Natural killer cell treated with Interleukin-12 subunit alpha and Interleukin-12 subunit beta and Interleukin-15 and Interleukin-18, amount 100 ng/mL, for 72 hours (primary cell): ENCODE data around the gene MICAL3. TPM values are rescaled to one million over a fixed set of nuclear protein-coding genes. Genes with fewer than 3 reads are reported as not detected.

Experiments used
- ATAC-seq, 2 donors: fragments of 150-1000 bp; cut with Tn5 transposase in 1 of 2; sonication (Bioruptor Pico), chemical (Tn5 transposase) in 1 of 2; 2 replicates each; pipeline ENCODE4 v1.10.0; 2021
- DNase-seq: peaks from one replicate; pipeline ENCODE4 v3.0.0; 2022; ENCODE audit warnings: low spot score
- H3K27ac Mint-ChIP-seq, 2 donors: 1 replicate in 1 of 2; 2 replicates in 1 of 2; pipeline ENCODE4 v1.8.0; 2022; ENCODE audit warnings: mixed read lengths in 2 of 2, mild to moderate bottlenecking in 1 of 2, moderate library complexity in 1 of 2
- H3K27me3 Mint-ChIP-seq, 2 donors: 1 replicate in 1 of 2; 2 replicates in 1 of 2; pipeline ENCODE4 v1.8.0; 2022; ENCODE audit warnings: mixed read lengths in 2 of 2
- H3K36me3 Mint-ChIP-seq: one replicate; pipeline ENCODE4 v1.8.0; 2022; ENCODE audit warnings: mixed read lengths
- H3K4me1 Mint-ChIP-seq, 2 donors: 1 replicate in 1 of 2; 2 replicates in 1 of 2; pipeline ENCODE4 v1.8.0; 2022; ENCODE audit warnings: low read depth in 2 of 2, mixed read lengths in 2 of 2, mild to moderate bottlenecking in 1 of 2
- H3K4me3 Mint-ChIP-seq: one replicate; pipeline ENCODE4 v1.8.0; 2022; ENCODE audit warnings: mixed read lengths
- H3K9me3 Mint-ChIP-seq: 2 replicates; pipeline ENCODE4 v1.8.0; 2022; ENCODE audit warnings: mixed read lengths
- total RNA-seq, 2 donors: library from RNA; stranded (reverse); gene quantifications; one replicate each; pipeline ENCODE4 v1.2.3, GENCODE V29; 2022

The MICAL3 gene
- total RNA-seq, 2 donors from 2014 or later, result 52.7 to 62.1 TPM

DNA sequence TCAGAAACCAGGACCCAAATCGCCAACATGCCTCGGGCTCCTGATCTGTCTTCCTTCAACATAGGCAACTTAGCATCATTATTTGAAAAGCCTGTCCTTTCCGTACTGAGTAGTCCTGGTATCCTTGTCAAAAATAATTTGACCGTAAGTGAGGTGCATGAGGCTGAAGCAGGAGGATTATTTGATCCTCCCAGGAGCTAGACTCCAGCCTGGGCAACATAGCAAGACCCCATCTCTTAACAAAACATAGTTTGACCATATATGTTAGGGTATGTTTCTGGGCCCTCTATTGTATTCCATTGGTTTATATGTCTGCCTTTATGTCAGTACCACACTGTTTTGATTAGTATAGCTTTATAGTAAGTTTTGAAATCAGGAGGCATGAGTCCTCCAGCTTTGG is 112.5 kb downstream of the MICAL3 start:
- DNase-seq, result no peak
- H3K36me3 Mint-ChIP-seq, result no peaks in the 10 kb centered on the region
- no peak overlapping the region for H3K4me3 Mint-ChIP-seq
- no peaks in the 10 kb centered on the region for H3K27me3 Mint-ChIP-seq
- no peak for ATAC-seq
- H3K27ac Mint-ChIP-seq, result no peak overlapping the region
- no peaks in the 10 kb centered on the region for H3K9me3 Mint-ChIP-seq
- peaks cover 2 to 8% of the 10 kb centered on the region in 2 donors for H3K4me1 Mint-ChIP-seq

DNA sequence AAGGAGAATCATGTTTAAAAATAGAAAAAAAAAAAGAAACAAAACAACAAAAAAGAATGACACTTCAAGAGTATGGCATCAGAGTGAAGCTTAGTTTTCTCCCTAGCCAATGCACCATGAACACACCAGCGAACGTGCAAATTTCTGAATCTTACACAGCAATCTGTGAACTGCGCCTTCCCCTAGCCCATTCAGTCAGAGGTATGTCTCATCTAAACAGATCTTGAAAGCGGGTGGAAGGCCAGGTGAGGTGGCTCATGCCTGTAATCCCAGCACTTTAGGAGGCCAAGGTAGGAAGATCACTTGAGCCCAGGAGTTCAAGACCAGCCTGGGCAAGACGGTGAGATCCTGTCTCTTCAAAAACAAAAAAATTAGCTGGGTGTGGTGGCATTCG is 113.1 kb downstream of the MICAL3 start:
- no peaks in the 10 kb centered on the region for H3K36me3 Mint-ChIP-seq
- ATAC-seq, result no peak
- peaks cover 3 to 8% of the 10 kb centered on the region in 2 donors for H3K4me1 Mint-ChIP-seq
- H3K27me3 Mint-ChIP-seq, result no peaks in the 10 kb centered on the region
- no peak overlapping the region for H3K27ac Mint-ChIP-seq
- H3K4me3 Mint-ChIP-seq, result no peak overlapping the region
- no peak for DNase-seq
- H3K9me3 Mint-ChIP-seq, result no peaks in the 10 kb centered on the region

DNA sequence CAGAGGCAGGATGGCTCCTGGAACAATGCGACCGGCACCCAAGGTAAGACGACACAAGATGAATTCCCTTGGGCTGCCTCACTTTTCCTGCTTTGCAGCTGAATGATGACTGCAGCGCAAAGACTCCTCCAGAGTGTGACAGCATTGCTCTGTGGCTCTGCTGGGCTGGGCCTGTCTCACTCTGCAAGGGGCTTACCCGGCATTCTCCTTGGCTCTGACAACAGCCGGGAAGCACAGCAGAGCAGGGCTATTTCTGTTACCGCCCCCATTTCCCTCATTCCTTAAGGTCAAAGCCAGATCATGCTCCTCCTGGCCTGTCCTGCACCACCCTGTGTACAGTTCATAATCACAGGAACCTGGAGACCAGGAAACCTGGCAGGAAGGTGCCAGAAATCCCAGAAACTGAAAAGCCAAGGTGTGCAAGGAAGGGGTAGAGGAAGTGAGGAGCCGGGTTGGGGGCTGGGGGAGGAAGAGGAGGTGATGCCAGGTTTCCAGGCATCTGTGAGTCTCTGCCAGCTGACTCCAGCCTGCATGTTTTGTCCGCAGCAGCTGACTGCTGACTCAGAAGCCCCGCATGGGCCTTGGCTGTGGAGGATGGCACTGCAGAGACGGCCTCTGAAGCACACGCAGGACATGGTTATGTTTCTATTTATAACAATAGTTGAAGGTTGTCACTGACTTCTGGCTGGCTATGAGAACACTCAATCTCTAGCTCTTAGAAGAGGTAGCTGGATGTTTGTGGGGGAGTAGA is 113.6 kb downstream of the MICAL3 start:
- Mint-ChIP-seq H3K27ac (no peak overlapping the region), H3K9me3 (no peaks in the 10 kb centered on the region), H3K27me3 (no peaks in the 10 kb centered on the region), H3K36me3 (no peaks in the 10 kb centered on the region), H3K4me3 (no peak overlapping the region), H3K4me1 (peaks cover 3 to 8% of the 10 kb centered on the region in 2 donors)
- ATAC-seq (no peak), DNase-seq (no peak)

DNA sequence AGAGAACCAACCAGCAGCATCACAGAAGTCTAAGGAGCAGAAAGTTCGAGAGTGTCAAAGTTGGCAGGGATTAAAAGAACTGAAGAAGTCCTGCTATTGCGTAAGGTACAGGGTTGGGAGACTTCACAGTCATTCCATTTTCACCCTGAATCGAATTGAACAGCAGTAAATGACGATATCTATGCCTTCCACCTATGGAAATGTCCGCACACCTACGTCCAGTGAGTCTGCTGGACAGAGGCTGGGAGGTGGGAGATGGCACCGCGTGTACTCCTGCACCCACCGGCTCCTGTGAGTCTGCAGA is 116.7 kb downstream of the MICAL3 start:
- DNase-seq (no peak), ATAC-seq (no peak)
- Mint-ChIP-seq H3K4me1 (peaks cover 3% of the 10 kb centered on the region in 2 donors), H3K27me3 (no peaks in the 10 kb centered on the region), H3K27ac (no peak overlapping the region), H3K36me3 (no peaks in the 10 kb centered on the region), H3K4me3 (no peak overlapping the region), H3K9me3 (no peaks in the 10 kb centered on the region)

DNA sequence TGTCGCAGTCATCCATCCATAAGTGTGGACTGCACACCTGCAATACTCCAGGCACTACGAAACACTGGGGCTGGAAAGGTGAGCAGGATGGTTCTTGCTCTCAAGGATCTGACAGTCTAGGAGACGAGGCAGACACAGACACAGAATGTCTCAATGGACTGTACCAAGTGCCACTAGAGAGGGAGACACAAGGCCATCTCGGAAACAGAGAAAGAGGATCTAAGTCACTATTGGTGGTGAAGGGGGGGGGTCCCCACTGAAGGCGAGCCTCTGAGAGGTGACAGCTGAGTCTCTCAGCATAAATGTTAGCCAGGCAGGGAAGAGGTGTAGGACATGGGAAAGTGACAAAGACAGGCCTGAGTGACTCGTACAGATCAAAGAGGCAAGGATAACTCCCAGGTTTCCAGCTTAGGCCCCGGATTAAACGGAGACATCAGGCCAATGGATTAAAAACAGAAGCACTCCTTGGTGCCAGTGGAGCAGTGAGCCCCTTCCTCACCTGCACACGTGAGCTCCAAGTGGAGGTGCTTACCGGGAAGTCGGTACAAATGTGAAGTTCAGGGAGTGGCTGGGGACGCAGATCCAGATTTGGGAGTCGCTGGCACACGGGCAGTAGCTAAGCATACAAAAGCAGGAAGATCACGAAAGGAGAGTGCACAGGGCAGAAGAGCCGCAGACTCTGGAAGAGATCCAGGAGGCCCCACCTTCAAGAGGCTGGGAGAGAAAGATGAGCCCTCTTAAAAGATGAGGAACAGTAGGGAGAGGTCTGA is 117.2 kb downstream of the MICAL3 start:
- no peaks in the 10 kb centered on the region for H3K27me3 Mint-ChIP-seq
- H3K27ac Mint-ChIP-seq, result no peak overlapping the region
- H3K4me1 Mint-ChIP-seq, result peaks cover 3% of the 10 kb centered on the region in 2 donors
- H3K9me3 Mint-ChIP-seq, result no peaks in the 10 kb centered on the region
- no peak for ATAC-seq
- H3K36me3 Mint-ChIP-seq, result no peaks in the 10 kb centered on the region
- no peak for DNase-seq
- no peak overlapping the region for H3K4me3 Mint-ChIP-seq

DNA sequence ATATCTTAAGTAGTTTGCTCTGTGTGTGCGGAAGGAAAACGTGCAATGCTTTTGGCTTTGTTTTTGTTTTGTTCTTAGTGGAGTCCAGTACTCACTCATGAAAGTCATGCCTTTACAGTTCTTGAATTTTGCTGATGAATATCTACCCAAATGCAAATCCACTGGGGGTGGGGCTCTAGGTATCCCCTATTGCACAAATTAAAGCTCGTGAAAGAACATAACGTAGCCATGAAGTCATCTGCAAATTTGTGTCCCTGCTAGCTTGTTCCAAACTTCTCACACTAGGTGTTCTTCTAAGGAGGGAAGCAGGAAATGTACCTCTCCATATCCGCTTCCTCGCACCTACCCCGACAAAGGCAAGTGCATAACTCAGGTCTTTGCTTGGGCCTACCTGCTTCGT is 118.9 kb downstream of the MICAL3 start:
- Mint-ChIP-seq H3K27me3 (no peaks in the 10 kb centered on the region), H3K4me3 (no peak overlapping the region), H3K4me1 (peaks cover 3% of the 10 kb centered on the region in 2 donors), H3K9me3 (no peaks in the 10 kb centered on the region), H3K27ac (no peak overlapping the region), H3K36me3 (no peaks in the 10 kb centered on the region)
- DNase-seq (no peak), ATAC-seq (no peak)

DNA sequence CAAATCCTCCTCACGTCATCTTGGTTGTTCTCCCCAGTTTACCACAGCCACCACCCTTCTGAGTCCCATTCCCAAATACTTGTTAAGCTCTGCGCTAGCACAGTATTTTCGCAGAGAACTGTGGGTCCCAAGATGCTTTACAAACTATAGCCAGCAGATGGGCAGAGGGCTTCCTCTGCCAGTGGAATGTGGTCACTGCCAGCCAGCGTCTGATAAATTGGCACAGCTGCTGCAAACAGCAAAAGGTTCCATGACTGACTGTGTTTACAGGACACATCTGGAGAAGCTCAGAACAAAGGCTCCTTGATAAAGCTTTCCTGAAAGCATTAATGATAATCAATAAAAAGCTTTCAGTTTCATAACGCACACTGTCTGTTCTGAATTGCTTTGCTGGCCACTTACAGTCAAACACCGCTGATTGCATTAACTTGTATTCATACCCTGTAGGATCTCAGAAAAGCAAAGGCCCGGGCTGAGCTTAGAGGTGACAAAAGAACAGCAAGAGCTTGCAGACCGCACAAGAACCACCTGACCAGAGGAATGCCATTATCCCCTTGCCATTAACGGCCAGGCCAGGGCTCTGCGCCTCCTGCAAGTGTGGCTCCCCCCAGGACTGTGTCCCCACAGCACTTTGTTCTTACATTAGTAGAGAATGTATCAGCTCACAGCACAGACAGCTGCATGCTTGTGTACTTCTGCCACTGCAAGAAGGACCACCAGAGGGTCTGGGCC is 120.6 kb downstream of the MICAL3 start:
- H3K4me1 Mint-ChIP-seq, result peaks cover 3% of the 10 kb centered on the region in 2 donors
- H3K36me3 Mint-ChIP-seq, result no peaks in the 10 kb centered on the region
- ATAC-seq (no peak), DNase-seq (no peak)
- H3K27me3 Mint-ChIP-seq, result no peaks in the 10 kb centered on the region
- H3K27ac Mint-ChIP-seq, result no peak overlapping the region
- H3K4me3 Mint-ChIP-seq, result no peak overlapping the region
- no peaks in the 10 kb centered on the region for H3K9me3 Mint-ChIP-seq

DNA sequence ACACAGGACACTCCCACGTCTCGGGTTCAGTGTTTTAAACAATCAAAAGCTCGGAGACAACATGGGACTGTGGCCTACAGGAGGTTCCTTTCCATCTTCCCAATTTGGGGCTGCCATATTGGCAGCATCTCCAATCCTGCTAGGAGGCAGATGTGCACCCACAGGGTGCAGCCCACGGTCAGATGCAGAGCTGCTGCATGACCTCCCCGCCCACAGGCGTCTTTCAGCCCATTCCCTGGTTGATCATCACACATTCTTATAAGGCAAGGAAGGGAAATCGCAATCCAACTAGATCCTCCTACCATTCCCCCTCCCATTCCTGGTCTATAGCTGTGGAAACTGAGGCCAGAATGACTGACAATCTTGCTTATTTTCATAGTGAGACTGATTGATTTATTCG is 121.4 kb downstream of the MICAL3 start:
- Mint-ChIP-seq H3K4me1 (peaks cover 3% of the 10 kb centered on the region in 2 donors), H3K9me3 (no peaks in the 10 kb centered on the region), H3K27me3 (no peaks in the 10 kb centered on the region), H3K27ac (no peak overlapping the region), H3K36me3 (no peaks in the 10 kb centered on the region), H3K4me3 (no peak overlapping the region)
- DNase-seq (no peak), ATAC-seq (no peak)

DNA sequence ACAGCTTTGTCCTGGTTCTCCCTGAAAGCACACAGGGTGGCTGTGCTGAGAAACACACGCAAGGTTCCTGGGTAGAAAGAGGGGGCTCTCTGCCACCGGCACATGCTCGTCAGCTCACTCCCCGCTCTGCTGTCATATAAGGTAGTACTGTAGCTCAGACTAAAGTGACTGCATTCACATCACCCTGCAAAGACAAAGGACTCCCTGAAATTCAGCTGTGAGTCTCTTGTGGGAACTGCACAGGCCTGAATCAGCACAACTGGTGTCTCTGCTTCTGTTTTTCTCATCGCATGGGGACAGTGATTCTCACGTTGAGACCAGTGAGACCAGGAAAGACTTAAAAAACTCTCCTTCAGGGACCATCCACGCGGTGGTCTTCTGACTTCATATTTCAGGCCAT is 126.0 kb downstream of the MICAL3 start:
- H3K27me3 Mint-ChIP-seq, result no peaks in the 10 kb centered on the region
- ATAC-seq, result no peak
- peaks cover 0 to 1% of the 10 kb centered on the region in 2 donors for H3K4me1 Mint-ChIP-seq
- no peaks in the 10 kb centered on the region for H3K36me3 Mint-ChIP-seq
- H3K9me3 Mint-ChIP-seq, result no peaks in the 10 kb centered on the region
- no peak overlapping the region for H3K4me3 Mint-ChIP-seq
- no peak for DNase-seq
- H3K27ac Mint-ChIP-seq, result no peak overlapping the region

DNA sequence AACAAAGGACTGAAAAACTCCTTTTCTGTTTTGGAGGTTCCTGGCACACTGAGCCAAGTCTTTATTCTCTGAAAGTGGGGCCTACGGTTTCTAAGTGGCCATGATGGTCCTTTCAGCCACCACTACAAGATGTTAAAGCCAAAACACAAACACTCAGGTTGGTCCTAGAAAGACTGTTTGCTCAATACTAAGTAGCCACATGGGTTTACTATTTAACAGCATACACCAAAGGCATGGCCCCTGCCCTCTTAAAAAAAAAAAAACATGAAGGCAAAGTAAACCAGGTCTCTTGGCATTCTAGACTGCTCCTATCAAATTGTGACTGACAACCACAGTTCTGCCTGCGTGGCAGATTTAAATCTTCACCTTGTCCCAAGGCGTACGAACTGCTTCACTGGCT is 126.5 kb downstream of the MICAL3 start:
- H3K27ac Mint-ChIP-seq, result no peak overlapping the region
- no peaks in the 10 kb centered on the region for H3K36me3 Mint-ChIP-seq
- no peak overlapping the region for H3K4me3 Mint-ChIP-seq
- H3K27me3 Mint-ChIP-seq, result no peaks in the 10 kb centered on the region
- ATAC-seq, result no peak
- H3K4me1 Mint-ChIP-seq, result peaks cover 0 to 2% of the 10 kb centered on the region in 2 donors
- DNase-seq, result no peak
- no peaks in the 10 kb centered on the region for H3K9me3 Mint-ChIP-seq

DNA sequence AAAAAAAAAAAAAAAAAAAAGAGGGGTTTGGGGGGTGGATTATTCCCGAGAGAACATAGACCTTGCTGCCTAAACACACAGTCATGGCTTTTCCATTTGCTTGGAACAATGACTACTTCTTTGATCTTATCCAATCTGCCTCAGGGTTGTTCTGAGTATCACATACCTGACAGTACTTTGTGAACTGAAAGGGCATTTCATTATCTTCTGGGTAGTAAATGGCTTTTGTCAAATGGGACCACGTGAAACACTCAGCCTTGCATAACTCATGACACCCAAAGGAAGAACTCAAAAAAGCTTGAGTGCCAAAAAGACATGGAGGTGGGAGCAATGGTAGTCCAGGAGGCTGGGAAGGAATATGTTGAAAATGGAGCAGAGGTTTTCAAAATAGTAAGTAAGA is 126.9 kb downstream of the MICAL3 start:
- no peak for ATAC-seq
- H3K36me3 Mint-ChIP-seq, result no peaks in the 10 kb centered on the region

DNA sequence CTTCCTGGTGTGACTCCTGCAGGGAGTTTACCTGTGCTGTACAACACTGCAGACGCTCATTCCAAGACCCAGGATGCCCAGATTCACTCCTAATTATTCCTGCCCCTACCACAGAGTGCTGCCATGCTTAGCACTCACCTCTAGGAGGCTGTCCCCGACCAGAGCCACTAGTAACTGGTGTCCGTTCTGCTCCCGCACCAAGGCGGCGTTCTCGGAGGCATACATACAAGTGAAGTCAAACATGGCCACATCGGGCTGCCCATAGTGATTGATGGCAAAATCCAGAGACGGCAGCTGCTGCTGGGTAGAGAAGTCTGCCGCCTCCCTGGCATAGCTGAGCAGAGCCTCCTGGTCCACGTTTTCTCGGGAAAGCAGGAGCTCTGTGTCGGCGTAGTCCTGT is 127.8 kb downstream of the MICAL3 start:
- no peak for DNase-seq
- Mint-ChIP-seq H3K27ac (no peak overlapping the region), H3K27me3 (no peaks in the 10 kb centered on the region), H3K4me3 (no peak overlapping the region), H3K9me3 (no peaks in the 10 kb centered on the region), H3K4me1 (peaks cover 0 to 2% of the 10 kb centered on the region in 2 donors), H3K36me3 (no peaks in the 10 kb centered on the region)
- no peak for ATAC-seq

More for the DNA sequence above, 126.9 kb downstream of the MICAL3 start:
- Mint-ChIP-seq H3K4me3 (no peak overlapping the region), H3K27ac (no peak overlapping the region), H3K4me1 (peaks cover 0 to 2% of the 10 kb centered on the region in 2 donors), H3K9me3 (no peaks in the 10 kb centered on the region), H3K27me3 (no peaks in the 10 kb centered on the region)
- no peak for DNase-seq

DNA sequence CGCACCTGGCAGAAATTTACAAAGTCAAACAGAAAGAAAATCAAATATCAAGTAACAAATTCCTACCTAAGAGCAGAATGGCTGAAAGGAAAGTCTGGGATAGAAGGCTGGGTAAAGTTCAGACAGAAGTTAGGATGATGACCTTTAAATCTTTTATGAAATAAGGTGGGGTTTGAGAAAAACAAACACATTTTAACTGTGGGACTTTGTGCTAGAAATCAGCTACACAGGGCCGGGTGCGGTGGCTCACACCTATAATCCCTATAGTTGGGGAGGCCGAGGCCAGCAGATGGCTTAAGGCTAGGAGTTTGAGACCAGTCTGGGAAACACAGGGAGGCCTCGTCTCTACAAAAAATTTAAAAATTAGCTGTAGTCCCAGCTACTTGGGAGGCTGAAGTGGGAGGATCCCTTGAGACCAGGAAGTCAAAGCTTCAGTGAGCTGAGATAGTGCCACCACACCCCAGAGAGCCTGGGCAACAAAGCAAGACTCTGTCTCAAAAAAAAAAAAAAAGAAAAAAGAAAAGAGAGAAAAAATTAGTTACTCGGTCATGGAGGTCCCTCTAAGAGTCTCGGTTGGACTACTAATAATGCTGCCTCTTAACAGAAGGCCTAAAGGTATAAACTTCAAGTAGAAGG is 130.3 kb downstream of the MICAL3 start:
- DNase-seq, result no peak
- Mint-ChIP-seq H3K27ac (no peak overlapping the region), H3K27me3 (no peaks in the 10 kb centered on the region), H3K9me3 (no peaks in the 10 kb centered on the region), H3K4me3 (no peak overlapping the region), H3K36me3 (no peaks in the 10 kb centered on the region), H3K4me1 (peaks cover 0 to 2% of the 10 kb centered on the region in 2 donors)
- no peak for ATAC-seq

DNA sequence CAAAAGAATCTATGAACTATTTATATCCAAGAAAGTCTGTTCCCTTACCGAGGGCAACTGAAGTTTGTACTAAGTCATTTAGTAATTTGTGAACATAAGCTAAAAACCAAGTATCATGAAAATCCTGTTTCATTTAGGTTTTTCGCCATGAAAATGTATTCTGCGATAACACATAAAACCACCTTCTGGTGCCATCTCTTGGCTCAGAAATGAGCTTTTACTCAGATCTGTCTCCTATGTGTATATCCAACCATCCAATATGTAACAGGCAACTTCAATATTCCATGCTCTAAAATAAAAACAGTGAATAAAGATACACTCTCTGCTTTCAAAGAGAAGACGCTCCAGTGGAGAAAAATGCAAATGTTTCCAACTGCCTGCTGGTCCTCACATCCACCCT is 132.0 kb downstream of the MICAL3 start:
- Mint-ChIP-seq H3K4me1 (peaks cover 0 to 2% of the 10 kb centered on the region in 2 donors), H3K27me3 (no peaks in the 10 kb centered on the region), H3K9me3 (no peaks in the 10 kb centered on the region), H3K36me3 (peaks cover 7% of the 10 kb centered on the region), H3K4me3 (no peak overlapping the region), H3K27ac (no peak overlapping the region)
- DNase-seq (no peak), ATAC-seq (no peak)
